22Rv1 (cell line): ENCODE measurements around the gene COL5A1.

ENCODE experiments used
- H3K27ac ChIP-seq: fragments of 450-650 bp; 2 replicates; pipeline ENCODE4 v1.5.1; 2017
- CTCF ChIP-seq: fragments of 450-650 bp; IDR thresholded peaks from 2 replicates; pipeline ENCODE4 v1.5.1; 2017; ENCODE audit warnings: mild to moderate bottlenecking
- ZFX ChIP-seq: fragments of 450-650 bp; IDR thresholded peaks from 2 replicates; pipeline ENCODE4 v1.6.1; 2017; ENCODE audit warnings: antibody characterized with exemption, borderline replicate concordance

The COL5A1 gene

GRCh38 chr9:134753191-134753590 lies 111.6 kb downstream of the COL5A1 start:
- TF ChIP-seq CTCF (no peak), ZFX (no peak)

GRCh38 chr9:134755221-134755907 lies 113.8 kb downstream of the COL5A1 start:
- TF ChIP-seq ZFX: no peak
- TF ChIP-seq CTCF: no peak
- no peak overlapping the region for H3K27ac ChIP-seq

More at GRCh38 chr9:134753191-134753590, 111.6 kb downstream of the COL5A1 start:
- H3K27ac ChIP-seq: no peak overlapping the region

- no peak overlapping the region for H3K27ac ChIP-seq
- no peak for TF ChIP-seq CTCF
- TF ChIP-seq ZFX: no peak
Observed at GRCh38 chr9:134756098-134756497, 114.5 kb downstream of the COL5A1 start.

- no peak overlapping the region for H3K27ac ChIP-seq
- TF ChIP-seq ZFX: no peak
Observed at GRCh38 chr9:134757216-134757975, 115.8 kb downstream of the COL5A1 start.

- no peak overlapping the region for H3K27ac ChIP-seq
- no peak for TF ChIP-seq CTCF
- TF ChIP-seq ZFX: no peak
Observed at GRCh38 chr9:134758949-134759607, 117.5 kb downstream of the COL5A1 start.

DNA sequence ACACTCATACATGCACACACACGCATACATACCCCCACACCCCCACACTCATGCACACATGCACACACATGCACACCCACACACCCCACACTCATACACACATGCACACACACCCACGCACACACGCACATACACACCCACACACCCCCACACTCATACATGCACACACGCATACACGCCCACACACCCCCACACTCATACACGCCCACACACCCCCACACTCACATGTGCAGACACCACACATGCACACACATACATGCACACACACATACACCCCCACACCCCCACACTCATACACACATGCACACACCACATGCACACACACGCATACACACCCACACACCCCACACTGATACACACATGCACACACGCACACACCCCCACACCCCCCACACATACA lies 118.3 kb downstream of the COL5A1 start:
- no peak for TF ChIP-seq CTCF
- TF ChIP-seq ZFX: no peak
- no peak overlapping the region for H3K27ac ChIP-seq

DNA sequence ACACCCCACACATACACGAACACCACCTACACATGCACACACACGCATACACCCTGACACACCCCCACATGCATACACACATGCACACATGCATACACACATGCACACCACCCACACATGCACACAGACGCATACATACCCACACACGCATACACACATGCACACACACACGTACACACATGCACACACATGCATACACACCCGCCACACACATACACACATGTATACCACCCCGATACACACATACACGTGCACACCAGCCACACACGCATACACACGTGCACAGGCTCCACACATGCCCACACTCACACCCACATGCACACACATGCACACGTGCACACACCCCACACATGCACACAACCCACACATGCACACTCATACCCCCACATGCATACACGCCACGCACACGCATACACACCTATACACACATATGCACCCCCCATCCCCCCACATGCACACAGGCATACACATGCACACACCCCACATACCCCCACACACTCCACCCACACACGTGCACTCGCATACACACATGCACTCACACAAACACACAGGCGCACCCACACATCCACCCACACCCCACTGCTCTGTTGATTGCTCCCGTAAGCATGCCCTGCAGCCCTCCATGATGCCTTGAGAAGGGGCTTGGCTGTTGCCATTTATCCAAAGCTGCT lies 119.3 kb downstream of the COL5A1 start:
- no peak for TF ChIP-seq ZFX
- no peak for TF ChIP-seq CTCF
- no peak overlapping the region for H3K27ac ChIP-seq
